Nephron progenitor cell (in vitro differentiated cells): ENCODE measurements around the gene CAMTA1.

ENCODE experiments used
- DNase-seq: peaks from one replicate; pipeline ENCODE4 v3.0.0; 2021
- H3K27ac Mint-ChIP-seq: 2 replicates; pipeline ENCODE4 v1.8.0; 2021; ENCODE audit warnings: mild to moderate bottlenecking, moderate library complexity, mixed read lengths
- H3K27me3 Mint-ChIP-seq: 2 replicates; pipeline ENCODE4 v1.8.0; 2021; ENCODE audit warnings: mild to moderate bottlenecking, low read depth, mixed read lengths; ENCODE audit not compliant: poor library complexity
- H3K36me3 Mint-ChIP-seq: 2 replicates; pipeline ENCODE4 v1.8.0; 2021; ENCODE audit warnings: low read depth, mixed read lengths
- H3K4me1 Mint-ChIP-seq: 2 replicates; pipeline ENCODE4 v1.8.0; 2021; ENCODE audit warnings: mixed read lengths
- H3K4me3 Mint-ChIP-seq: 2 replicates; pipeline ENCODE4 v1.8.0; 2021; ENCODE audit warnings: mild to moderate bottlenecking, moderate library complexity, mixed read lengths
- H3K9me3 Mint-ChIP-seq: 2 replicates; pipeline ENCODE4 v1.8.0; 2021; ENCODE audit warnings: mild to moderate bottlenecking, moderate library complexity, mixed read lengths
- TF ChIP-seq, protein P1 (sequence below): fragments of 200-600 bp; sonication (generic); IDR thresholded peaks from 2 replicates; pipeline ENCODE4 v1.5.0; 2021; ENCODE audit warnings: antibody characterized with exemption

CAMTA1 gene

DNA sequence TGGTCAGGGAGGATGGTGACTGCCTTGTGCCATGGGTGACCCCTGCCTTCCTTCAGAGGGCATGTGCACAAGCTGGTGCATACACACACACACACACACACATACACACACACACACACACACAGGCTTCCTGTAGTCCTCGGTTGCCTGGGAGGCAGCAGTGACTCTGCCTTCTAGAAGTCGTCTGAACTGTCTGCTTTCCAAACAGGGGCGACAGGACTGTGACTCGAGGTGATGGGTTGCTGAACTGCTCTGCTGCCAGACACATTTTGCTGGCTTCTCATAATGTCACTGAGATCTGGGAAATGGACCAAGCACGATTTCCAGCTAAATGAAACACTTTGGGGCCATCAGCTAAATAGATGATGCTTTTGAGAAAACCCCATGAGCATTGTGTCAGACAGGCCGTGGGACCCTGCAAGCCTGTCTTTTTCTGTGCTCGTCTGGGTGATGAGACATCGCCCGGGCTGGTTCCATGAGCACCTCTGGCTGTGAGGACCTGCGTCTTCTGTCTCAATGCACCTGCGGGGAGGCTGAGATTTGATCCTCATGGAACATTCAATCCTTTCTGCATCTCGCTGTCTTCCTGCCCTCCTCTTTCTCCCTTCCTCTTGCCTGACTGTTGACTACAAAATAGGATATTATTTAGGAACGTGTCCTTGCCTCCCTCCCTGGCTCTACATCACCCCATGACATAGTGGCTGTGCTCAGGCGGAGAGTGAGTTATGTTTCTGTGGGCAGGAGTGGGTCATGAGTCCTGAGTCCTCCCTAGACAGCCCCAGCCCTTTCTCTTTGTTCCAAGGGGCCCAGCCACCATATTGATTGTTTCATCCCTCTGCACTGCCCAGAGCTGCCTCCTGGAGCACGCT is 436.8 kb downstream of the CAMTA1 start:
- Mint-ChIP-seq H3K27me3 (peaks cover 9% of the 10 kb centered on the region), H3K4me1 (no peaks in the 10 kb centered on the region), H3K9me3 (no peaks in the 10 kb centered on the region), H3K4me3 (no peak overlapping the region), H3K36me3 (no peaks in the 10 kb centered on the region), H3K27ac (peak overlapping the region; percentile 73)
- TF ChIP-seq, protein P1, sequence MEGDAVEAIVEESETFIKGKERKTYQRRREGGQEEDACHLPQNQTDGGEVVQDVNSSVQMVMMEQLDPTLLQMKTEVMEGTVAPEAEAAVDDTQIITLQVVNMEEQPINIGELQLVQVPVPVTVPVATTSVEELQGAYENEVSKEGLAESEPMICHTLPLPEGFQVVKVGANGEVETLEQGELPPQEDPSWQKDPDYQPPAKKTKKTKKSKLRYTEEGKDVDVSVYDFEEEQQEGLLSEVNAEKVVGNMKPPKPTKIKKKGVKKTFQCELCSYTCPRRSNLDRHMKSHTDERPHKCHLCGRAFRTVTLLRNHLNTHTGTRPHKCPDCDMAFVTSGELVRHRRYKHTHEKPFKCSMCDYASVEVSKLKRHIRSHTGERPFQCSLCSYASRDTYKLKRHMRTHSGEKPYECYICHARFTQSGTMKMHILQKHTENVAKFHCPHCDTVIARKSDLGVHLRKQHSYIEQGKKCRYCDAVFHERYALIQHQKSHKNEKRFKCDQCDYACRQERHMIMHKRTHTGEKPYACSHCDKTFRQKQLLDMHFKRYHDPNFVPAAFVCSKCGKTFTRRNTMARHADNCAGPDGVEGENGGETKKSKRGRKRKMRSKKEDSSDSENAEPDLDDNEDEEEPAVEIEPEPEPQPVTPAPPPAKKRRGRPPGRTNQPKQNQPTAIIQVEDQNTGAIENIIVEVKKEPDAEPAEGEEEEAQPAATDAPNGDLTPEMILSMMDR = no peak
- no peak for DNase-seq

DNA sequence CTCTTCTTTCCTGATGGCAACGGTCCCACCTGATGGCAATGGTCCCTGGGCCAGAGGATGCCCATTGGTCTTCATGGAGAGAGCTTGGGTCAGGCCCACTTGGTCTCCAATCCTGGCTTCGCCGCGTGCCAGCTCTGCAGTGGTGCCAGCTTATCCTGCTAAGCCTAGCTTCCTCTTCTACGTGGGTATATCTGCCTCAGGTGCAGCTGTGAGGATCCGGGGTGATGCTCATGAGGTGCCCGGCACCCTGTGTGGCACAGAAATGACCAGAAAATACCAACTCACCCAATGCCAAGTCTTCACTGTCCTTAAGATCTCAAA is 437.4 kb downstream of the CAMTA1 start:
- H3K36me3 Mint-ChIP-seq = no peaks in the 10 kb centered on the region
- no peak overlapping the region for H3K4me3 Mint-ChIP-seq
- peaks cover 9% of the 10 kb centered on the region for H3K27me3 Mint-ChIP-seq
- H3K27ac Mint-ChIP-seq = peak overlapping the region; percentile 73
- H3K9me3 Mint-ChIP-seq = no peaks in the 10 kb centered on the region
- no peak for DNase-seq
- H3K4me1 Mint-ChIP-seq = no peaks in the 10 kb centered on the region
- TF ChIP-seq, protein P1 = no peak

DNA sequence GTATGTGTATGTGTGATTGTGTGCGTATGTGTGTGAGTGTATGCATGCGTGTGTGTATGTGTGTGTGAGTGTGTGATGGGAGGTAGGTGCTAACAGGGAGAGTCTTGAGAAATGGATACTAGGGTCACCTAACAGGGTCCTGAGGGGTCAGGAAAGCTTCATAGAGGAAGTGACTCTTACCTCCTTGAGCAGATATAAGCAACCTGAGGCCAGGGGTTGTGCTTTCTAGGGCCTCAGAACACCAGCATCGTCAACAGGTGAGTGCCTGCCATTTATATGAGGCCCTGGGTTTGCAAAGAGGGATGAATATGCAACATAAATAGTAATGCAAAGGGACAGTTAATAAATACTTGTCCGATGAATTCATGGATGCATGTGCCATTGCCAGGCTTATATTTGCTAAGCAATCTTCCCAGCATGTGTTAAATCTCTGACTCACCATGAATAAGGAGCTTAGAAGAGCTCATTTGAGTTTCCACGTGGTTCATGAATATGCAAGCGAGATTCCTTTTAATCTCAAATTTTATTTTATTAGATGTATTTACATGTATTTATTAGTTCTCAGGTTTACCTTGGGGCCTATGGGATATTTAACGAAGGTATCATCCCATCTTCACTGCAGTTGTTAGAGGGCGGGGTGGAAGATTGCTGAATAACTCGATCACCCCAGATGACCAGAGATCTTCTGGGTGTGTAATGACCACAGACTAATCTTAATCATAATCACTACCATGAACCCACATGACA is 438.3 kb downstream of the CAMTA1 start:
- H3K4me1 Mint-ChIP-seq = peaks cover 3% of the 10 kb centered on the region
- TF ChIP-seq, protein P1 = no peak
- no peaks in the 10 kb centered on the region for H3K36me3 Mint-ChIP-seq
- peaks cover 9% of the 10 kb centered on the region for H3K27me3 Mint-ChIP-seq
- H3K9me3 Mint-ChIP-seq = no peaks in the 10 kb centered on the region
- no peak overlapping the region for H3K4me3 Mint-ChIP-seq
- H3K27ac Mint-ChIP-seq = no peak overlapping the region
- no peak for DNase-seq

DNA sequence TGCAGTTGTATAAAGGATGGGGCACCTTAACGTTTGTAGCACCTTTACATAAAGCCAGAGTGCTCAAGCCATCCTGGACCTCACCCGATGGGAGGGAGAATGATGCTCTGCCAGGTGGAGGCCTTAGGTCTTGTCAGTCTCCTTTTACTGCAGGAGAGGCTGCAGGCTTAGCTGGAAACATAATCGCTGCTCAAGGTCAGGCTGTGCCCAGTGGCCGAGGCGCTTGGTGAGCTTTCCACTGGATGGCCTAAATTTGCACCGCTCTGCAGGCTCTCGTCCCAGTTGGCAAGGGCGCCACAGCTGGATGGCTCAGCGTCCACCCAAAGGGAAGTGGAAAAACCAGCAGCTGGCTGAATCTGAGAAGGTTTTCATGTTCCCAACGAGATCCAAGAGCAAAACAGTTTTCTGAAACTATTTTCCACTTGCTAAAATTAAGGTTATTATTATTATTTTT is 438.9 kb downstream of the CAMTA1 start:
- TF ChIP-seq, protein P1 = no peak
- Mint-ChIP-seq H3K27me3 (peaks cover 9% of the 10 kb centered on the region), H3K27ac (no peak overlapping the region), H3K36me3 (no peaks in the 10 kb centered on the region), H3K9me3 (no peaks in the 10 kb centered on the region), H3K4me1 (peaks cover 9% of the 10 kb centered on the region), H3K4me3 (no peak overlapping the region)
- no peak for DNase-seq

DNA sequence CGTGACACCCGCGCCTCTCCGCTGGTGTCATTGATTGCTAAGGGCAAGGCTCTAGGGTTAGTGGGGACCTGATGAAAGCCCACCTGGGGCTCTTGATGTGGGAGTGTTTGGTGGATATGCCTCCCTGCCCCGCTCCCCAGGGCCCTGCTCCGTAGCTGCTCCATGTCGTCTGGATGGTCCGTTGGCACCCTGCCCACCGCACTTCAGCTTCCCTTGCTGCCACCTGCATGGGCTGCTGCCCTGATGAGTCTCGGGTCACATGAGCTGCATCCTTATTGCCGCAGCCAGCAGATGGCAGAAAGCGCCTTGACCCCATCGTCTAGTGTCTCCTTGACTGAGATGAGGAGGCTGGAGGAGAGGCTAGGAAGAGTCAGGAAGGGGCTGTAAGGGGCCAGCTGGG is 439.4 kb downstream of the CAMTA1 start:
- no peak overlapping the region for H3K4me3 Mint-ChIP-seq
- H3K27me3 Mint-ChIP-seq = peaks cover 9% of the 10 kb centered on the region
- TF ChIP-seq, protein P1 = no peak
- no peaks in the 10 kb centered on the region for H3K36me3 Mint-ChIP-seq
- H3K9me3 Mint-ChIP-seq = no peaks in the 10 kb centered on the region
- DNase-seq = no peak
- peaks cover 11% of the 10 kb centered on the region for H3K4me1 Mint-ChIP-seq
- H3K27ac Mint-ChIP-seq = no peak overlapping the region
